ENCODE data around the gene MAMLD1.

DNA sequence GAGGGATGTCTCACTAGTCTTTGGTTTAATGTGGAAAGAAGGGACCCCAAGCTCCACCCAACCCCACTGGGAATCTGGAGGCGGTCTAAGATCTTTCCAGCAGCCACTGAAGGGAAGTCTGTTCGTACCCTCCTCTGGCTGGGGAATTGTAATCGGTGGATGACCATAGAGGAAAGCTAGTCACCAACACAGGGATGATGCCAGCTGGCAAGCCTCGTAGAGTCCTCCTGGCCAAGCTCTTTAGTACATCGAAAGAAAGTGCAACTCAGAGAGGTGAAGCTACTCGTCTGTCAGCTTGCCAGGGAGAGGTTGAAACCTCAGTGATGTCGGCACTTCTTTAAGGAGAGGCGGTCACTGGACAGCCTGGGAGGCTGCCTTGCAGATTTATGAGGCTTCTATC is 58.7 kb downstream of the MAMLD1 start:
- TF ChIP-seq, protein P1, sequence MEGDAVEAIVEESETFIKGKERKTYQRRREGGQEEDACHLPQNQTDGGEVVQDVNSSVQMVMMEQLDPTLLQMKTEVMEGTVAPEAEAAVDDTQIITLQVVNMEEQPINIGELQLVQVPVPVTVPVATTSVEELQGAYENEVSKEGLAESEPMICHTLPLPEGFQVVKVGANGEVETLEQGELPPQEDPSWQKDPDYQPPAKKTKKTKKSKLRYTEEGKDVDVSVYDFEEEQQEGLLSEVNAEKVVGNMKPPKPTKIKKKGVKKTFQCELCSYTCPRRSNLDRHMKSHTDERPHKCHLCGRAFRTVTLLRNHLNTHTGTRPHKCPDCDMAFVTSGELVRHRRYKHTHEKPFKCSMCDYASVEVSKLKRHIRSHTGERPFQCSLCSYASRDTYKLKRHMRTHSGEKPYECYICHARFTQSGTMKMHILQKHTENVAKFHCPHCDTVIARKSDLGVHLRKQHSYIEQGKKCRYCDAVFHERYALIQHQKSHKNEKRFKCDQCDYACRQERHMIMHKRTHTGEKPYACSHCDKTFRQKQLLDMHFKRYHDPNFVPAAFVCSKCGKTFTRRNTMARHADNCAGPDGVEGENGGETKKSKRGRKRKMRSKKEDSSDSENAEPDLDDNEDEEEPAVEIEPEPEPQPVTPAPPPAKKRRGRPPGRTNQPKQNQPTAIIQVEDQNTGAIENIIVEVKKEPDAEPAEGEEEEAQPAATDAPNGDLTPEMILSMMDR (IDR thresholded peaks at IDR 0.05; ENCODE audit: low read length): no peak
- no peak for TF ChIP-seq EZH2 (IDR thresholded peaks at IDR 0.05; ENCODE audit: borderline replicate concordance, low read length)

All from OCI-LY1 (cell line).